ENCODE data around the gene MDFI.

The MDFI gene

GRCh38 chr6:41635365-41635764, 2.9 kb upstream of the MDFI start:
- no peak for FAIRE-seq

GRCh38 chr6:41636833-41637193, 1.5 kb upstream of the MDFI start:
- no peak for FAIRE-seq

- FAIRE-seq = no peak
Measured at GRCh38 chr6:41637194-41638001, 870 bp upstream of the MDFI start.

- no peak for FAIRE-seq
Measured at GRCh38 chr6:41638935-41639808, 904 bp downstream of the MDFI start.

- no peak for FAIRE-seq
Measured at GRCh38 chr6:41639809-41640371, 1.6 kb downstream of the MDFI start.

- no peak for FAIRE-seq
Measured at GRCh38 chr6:41640426-41640825, 2.2 kb downstream of the MDFI start.

GRCh38 chr6:41641352-41641925, 3.2 kb downstream of the MDFI start:
- FAIRE-seq = no peak

GRCh38 chr6:41642090-41642959, 4.1 kb downstream of the MDFI start:
- no peak for FAIRE-seq

- FAIRE-seq = no peak
Measured at GRCh38 chr6:41642960-41643898, 5.0 kb downstream of the MDFI start.

GRCh38 chr6:41643899-41644269, 5.6 kb downstream of the MDFI start:
- FAIRE-seq = no peak

GRCh38 chr6:41644297-41644879, 6.1 kb downstream of the MDFI start:
- no peak for FAIRE-seq

- no peak for FAIRE-seq
Measured at GRCh38 chr6:41645007-41645618, 6.8 kb downstream of the MDFI start.

GRCh38 chr6:41646026-41646795, 7.9 kb downstream of the MDFI start:
- FAIRE-seq = no peak

- no peak for FAIRE-seq
Measured at GRCh38 chr6:41647061-41647511, 8.8 kb downstream of the MDFI start.

- FAIRE-seq = no peak
Measured at GRCh38 chr6:41648070-41648585, 9.9 kb downstream of the MDFI start.

GRCh38 chr6:41648921-41649320, 10.7 kb downstream of the MDFI start:
- no peak for FAIRE-seq

GRCh38 chr6:41649596-41649995, 11.3 kb downstream of the MDFI start:
- no peak for FAIRE-seq

- FAIRE-seq = no peak
Measured at GRCh38 chr6:41650120-41650519, 11.9 kb downstream of the MDFI start.

- no peak for FAIRE-seq
Measured at GRCh38 chr6:41651246-41651961, 13.1 kb downstream of the MDFI start.
